ENCODE measurements around the gene MAP3K14.
A peak's percentile ranks its signal among the peaks of the same experiment; 100 is the strongest.

MAP3K14 gene

DNA sequence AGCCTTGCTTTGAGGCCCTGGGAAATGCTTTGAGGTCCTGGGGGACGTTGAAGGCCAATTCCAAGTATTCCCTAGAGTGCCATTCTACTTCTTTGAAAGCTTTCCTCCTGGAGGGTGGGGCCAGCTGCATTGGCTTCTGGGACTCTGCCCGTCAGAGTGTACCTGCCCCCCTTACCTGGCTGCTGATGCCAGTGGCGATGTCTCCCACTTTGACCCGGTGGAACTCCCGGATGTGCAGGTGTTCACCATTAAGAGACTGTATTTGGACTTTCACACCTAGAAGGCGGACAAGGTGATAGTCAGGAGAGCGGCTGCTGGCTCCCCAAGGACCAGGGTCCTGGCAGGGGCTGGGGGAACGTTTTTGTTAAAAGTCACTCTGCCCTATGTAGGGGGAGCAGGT lies 51.8 kb downstream of the MAP3K14 start:
- H3K27ac ChIP-seq: peak overlapping the region; percentile 66
- POLR2A ChIA-PET (ENCODE audit: low non-redundant PET): no interaction called here
- no peak for DNase-seq (ENCODE audit: low spot score)
- TF ChIP-seq, protein P1, sequence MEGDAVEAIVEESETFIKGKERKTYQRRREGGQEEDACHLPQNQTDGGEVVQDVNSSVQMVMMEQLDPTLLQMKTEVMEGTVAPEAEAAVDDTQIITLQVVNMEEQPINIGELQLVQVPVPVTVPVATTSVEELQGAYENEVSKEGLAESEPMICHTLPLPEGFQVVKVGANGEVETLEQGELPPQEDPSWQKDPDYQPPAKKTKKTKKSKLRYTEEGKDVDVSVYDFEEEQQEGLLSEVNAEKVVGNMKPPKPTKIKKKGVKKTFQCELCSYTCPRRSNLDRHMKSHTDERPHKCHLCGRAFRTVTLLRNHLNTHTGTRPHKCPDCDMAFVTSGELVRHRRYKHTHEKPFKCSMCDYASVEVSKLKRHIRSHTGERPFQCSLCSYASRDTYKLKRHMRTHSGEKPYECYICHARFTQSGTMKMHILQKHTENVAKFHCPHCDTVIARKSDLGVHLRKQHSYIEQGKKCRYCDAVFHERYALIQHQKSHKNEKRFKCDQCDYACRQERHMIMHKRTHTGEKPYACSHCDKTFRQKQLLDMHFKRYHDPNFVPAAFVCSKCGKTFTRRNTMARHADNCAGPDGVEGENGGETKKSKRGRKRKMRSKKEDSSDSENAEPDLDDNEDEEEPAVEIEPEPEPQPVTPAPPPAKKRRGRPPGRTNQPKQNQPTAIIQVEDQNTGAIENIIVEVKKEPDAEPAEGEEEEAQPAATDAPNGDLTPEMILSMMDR (conservative IDR thresholded peaks at IDR 0.05; ENCODE audit: low read depth): no peak
- CTCF ChIA-PET: interaction anchor here (0.9 to 2.6 kb wide), 3 partner anchors 11 to 108 kb away, joined by 3 to 17 read pairs (median 4); no protein-coding TSS in a partner anchor

DNA sequence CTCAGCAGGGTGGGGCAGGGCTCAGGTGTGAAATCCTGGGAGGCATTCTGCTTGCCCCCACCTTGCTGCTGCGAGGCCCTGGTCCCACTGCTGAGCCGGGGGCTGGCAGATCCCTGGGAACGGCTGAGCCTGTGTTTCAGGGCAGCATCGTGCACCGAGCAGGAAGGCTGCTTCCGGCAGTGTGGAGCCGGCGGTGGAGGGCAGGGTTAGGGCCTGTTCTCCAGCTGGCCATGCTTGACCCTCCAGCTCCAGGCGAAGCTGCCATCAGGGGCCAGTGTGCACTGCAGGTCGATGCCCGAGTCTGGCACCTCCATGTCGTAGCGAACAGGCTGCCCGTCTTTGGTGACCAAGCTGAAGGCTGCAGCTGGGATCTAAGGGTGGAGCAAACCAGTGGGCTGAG lies 52.4 kb downstream of the MAP3K14 start:
- POLR2A ChIA-PET (ENCODE audit: low non-redundant PET): no interaction called here
- CTCF ChIA-PET: no interaction called here
- DNase-seq (ENCODE audit: low spot score): no peak
- peak overlapping the region; percentile 66 for H3K27ac ChIP-seq
- TF ChIP-seq, protein P1 (conservative IDR thresholded peaks at IDR 0.05; ENCODE audit: low read depth): no peak

DNA sequence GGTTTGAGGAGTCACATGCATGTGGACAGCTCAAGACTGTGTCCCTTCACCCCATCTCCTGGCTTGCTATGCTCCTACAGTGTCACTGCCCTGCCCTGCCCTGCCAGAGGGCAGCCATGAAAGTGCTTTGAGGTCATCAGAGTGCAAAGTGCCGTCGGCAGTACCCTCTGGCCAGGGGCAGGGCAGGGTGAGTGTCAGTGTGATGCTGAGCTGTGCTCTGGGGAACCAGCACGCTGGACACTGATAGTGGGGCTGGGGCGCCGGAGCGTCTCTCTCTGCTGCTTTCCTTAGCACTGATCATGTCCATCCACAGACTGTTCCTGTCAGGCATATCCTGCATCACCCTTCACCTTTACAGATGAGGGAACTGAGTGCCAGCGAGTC lies 53.4 kb downstream of the MAP3K14 start:
- POLR2A ChIA-PET (ENCODE audit: low non-redundant PET): no interaction called here
- CTCF ChIA-PET: interaction anchor here (0.7 to 1.2 kb wide), 4 partner anchors 120 to 588 kb away, joined by 3 to 8 read pairs (median 3); no protein-coding TSS in a partner anchor
- H3K27ac ChIP-seq: peak overlapping the region; percentile 66
- no peak for DNase-seq (ENCODE audit: low spot score)
- TF ChIP-seq, protein P1 (conservative IDR thresholded peaks at IDR 0.05; ENCODE audit: low read depth): no peak

DNA sequence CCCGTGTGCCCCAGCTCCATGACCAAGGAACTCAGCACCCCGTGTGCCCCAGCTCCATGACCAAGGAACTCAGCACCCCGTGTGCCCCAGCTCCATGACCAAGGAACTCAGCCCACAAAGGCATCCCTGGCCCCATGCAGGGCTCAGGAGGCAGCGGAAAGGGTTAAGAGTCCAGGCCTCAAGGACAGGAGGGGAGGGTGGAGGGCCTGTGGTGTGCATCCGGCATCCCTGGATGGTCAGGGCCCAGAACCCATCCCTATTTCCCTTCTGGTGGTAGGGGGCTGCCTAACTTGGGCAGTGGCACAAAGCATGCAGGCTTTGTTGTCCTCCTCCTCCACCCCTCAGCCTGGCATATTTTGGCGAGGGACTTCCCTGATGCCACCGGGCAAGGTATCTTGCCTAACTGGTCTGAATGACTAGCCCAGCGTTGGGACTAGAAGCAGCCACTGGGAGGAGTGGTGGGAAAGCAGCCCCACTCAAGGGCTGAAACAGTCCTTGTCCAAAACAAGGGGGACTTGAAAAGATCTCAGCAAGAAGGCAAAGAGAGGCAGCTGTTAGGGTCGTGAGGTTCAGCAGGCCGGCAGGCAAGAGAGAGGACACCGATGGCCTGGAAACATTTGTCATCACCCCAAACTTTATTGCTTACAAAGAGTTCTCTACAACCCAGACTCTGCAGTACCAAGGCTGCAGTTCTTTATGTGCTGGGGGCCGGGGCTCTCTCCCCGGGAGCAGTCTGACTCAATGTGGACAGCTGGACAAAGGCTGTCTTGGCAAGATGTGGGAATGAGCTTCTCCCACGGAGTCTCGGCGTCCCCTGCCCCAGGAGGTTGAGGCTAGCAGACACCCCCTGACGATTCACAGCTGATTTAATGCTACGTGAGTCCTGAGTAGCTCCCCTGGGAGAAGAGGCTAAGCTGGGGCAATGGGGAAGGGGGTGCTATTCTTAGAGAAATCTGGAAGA lies 54.0 kb downstream of the MAP3K14 start:
- DNase-seq (ENCODE audit: low spot score): no peak
- POLR2A ChIA-PET (ENCODE audit: low non-redundant PET): no interaction called here
- peak overlapping the region; percentile 66 for H3K27ac ChIP-seq
- TF ChIP-seq, protein P1 (conservative IDR thresholded peaks at IDR 0.05; ENCODE audit: low read depth): no peak
- CTCF ChIA-PET: interaction anchor here (0.7 to 1.2 kb wide), 4 partner anchors 121 to 589 kb away, joined by 3 to 8 read pairs (median 3); no protein-coding TSS in a partner anchor

DNA sequence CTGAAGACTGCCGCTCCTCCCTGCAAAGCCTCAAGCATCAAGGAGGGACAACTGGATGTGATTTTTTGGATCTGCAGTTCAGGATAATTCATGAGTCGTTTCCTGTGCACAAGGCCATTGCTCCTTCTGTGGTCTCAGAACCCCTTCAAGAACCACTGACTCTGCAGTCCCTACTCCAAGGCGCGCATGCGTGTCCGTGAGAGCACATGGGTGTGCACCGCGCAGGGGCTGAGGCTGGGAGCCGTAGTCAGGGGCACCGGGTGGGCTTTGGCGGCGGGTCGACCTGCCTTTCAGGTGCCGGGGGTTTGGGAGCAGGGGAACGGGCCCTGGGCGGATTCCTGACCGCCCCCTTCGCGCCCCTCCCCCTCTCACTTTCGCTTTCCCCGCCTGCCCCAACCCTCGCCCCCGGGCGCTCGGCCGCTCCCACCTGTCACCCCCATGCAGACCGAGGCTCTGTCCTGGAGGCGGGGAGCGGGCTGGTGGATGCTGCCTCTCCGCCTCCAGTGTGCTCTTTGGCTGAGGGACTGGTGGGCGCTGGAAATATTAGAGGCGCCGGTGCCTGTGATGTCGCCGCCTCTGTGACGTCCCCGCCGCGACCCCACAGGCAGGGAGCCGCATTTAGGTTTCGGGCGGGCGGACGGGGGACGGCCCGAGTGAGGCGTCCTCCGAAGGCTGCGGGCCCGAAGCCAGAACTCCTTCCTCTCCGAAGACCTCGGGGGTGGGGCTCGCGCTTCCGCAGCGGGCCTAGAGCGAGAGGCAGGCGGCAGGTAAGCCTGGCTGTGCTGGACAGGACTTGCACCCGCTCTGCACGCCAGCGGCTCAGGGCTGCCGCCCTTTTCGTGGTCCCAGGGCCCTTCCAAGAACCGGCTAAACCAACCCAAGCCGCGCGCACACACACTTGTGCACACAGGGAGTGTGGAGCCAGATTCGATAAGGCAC lies 55.0 kb downstream of the MAP3K14 start, which contains the start of gene SPATA32:
TSS of gene SPATA32 (minus strand) at position 518 of the 939 bp plus-strand sequence. CDS start at position 440, 78 bp downstream.
- POLR2A ChIA-PET (ENCODE audit: low non-redundant PET): no interaction called here
- peak within 1 kb of the TSS; percentile 66 for H3K27ac ChIP-seq
- TF ChIP-seq, protein P1 (conservative IDR thresholded peaks at IDR 0.05; ENCODE audit: low read depth): no peak
- CTCF ChIA-PET: no interaction called here
- DNase-seq (ENCODE audit: low spot score): no peak

Measured in RWPE1 (cell line).